HG02973 (cell line): Measurements from ENCODE around the gene KANSL1L.
A peak's percentile ranks its signal among the peaks of the same experiment; 100 is the strongest.

Source experiments
- ATAC-seq: cut with Tn5 transposase; IDR thresholded peaks from one replicate; pipeline ENCODE4 v1.9.1; 2021; ENCODE audit warnings: moderate library complexity; ENCODE audit not compliant: unreplicated experiment

KANSL1L gene

DNA sequence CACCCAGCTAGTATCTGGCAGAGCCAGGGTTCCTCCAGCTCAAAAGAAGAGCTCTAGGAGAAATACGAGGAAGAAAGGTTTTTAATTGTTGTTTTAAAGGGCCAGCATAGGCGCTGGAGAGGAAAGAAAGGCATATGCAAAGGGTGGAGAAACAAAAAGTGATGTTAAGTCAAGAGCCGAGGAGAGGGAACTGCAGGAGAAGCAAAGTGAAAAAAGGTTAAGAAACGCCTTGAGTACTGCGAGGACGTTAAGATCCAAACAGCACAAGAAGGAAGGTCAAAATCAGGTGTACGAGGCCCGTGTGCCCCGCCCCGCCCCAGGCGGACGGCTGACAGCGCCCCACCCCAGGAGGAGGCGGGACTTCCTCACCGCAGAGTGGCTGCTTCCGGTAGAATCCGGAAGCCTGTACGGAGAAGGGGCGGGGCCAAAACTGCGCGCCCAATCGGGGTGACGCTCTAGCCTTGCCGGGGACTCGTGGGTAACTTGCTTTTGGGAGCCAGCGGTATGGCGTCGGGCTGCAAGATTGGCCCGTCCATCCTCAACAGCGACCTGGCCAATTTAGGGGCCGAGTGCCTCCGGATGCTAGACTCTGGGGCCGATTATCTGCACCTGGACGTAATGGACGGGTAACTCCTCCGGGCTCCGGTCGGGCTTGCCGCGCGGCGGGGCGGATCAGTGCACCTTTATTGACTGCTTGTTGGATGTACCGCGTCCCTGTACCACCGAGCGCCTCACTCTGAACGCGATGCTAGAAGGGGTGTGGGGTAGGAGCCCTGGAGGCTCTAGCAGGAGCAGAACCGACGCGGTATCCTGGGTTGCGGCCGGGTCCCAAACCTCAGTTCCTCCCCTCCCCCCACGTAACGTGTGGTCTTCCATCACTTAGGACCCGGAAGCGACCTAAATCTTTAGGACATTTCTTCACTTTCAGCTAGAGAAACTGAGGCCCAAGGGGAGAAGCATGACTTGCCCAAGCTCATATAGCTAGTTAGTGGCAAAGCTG lies 168.8 kb downstream of the KANSL1L start, which contains the start of gene RPE:
Gene RPE (plus strand): TSS at position 481 of the 1,000 bp plus-strand sequence. CDS start 24 bp downstream, at position 505.
- peak; percentile 99 for ATAC-seq

DNA sequence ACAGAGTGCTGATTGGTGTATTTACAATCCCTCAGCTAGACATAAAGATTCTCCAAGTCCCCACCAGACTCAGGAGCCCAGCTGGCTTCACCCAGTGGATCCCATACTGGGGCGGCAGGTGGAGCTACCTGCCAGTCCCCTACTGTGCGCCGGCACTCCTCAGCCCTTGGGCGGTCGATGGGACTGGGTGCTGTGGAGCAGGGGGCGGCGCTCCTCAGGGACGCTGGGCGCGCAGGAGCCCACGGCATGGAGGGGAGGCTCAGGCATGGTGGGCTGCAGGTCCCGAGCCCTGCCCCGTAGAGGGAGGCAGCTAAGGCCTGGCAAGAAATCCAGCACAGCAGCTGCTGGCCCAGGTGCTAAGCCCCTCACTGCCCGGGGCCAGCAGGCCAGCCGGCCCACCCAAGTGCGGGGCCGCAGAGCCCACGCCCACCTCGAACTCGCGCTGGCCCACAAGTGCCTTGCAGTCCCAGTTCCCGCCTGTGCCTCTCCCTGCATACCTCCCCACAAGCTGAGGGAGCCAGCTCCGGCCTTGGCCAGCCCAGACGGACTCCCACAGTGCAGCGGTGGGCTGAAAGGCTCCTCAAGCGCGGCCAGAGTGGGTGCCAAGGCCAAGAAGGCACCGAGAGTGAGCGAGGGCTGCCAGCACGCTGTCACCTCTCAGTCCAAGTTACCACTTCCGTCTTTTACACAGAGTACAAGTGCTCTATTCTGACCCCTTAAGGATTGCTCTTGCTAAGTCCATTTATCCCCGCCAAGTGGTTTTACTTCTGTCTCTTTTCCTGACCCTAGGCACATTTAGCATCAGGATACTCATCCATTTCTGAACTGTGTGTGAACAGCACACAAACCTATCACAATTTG lies 170.5 kb downstream of the KANSL1L start:
- no peak for ATAC-seq

DNA sequence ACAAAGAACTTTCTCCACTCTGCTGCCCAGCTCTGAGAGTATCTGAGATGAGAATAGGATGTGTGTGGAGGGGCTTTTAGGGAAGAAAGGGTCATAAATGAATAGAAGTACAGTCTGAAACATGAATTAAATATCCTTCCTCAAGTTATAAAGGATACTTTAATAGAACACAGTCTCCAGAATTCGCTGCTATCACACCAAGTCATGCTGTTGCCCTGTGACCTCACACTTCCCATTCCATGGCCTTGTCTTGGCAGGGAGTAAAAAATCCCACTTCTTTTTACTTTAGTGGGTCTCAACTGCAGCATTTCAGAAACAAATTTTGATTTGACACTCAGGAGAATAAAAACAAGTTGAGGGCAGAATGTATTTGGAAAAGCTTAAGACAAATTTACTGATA lies 172.6 kb downstream of the KANSL1L start:
- ATAC-seq: no peak

DNA sequence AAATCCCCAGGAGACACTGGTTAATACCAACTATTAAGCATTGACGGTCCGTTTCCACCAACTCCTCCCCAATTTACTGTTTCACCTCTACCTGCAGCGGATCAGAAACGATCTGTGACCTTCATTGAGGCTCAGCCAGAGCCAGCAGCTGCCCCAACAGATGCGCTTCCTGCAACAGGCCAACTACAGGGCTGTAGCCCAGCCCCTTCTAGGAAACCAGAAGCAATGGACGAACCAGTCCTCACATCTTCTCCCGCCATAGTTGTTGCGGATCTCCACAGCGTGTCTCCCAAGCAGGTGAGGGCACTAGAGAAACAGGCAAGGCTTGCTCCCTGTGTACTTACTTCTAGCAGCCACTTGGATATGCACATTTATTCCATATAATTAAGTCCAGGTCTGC lies 177.2 kb downstream of the KANSL1L start:
- ATAC-seq: no peak

DNA sequence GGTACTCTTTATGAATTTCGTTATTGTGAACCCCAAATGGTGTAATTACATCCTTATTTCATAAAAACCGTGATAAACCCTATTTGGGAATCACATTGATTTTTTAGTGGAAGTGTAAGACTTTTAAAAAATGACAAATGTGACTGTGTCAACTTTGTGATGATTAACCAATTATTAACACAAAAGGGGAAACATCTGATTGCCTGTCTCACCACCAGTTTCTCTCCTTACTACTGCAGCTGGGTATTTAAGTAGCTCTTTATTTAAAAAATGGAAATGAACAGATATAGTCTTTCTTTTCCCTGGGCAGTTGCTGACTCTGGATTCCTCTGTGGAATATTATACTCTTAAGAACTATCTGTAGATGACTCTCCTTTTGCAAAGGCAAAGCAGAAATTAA lies 180.4 kb downstream of the KANSL1L start:
- ATAC-seq: no peak

DNA sequence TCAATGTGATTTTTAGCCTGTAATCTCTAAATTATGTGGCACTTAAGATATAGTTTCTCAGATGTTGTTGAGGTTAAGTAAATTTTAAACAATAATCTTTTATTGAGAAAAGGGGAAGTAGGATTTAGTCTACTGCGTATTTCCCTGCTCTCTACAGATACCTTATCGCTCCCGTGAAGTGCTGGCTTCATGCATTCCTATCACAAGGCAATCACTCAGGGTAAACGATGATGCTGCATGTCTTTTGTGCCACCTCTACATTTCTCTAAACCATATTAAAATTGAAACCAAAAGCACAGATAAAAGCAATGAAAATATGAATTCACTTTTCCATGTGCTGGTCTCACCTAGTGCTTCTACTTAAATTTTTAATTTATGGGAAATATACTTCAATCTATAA lies 183.2 kb downstream of the KANSL1L start:
- no peak for ATAC-seq

DNA sequence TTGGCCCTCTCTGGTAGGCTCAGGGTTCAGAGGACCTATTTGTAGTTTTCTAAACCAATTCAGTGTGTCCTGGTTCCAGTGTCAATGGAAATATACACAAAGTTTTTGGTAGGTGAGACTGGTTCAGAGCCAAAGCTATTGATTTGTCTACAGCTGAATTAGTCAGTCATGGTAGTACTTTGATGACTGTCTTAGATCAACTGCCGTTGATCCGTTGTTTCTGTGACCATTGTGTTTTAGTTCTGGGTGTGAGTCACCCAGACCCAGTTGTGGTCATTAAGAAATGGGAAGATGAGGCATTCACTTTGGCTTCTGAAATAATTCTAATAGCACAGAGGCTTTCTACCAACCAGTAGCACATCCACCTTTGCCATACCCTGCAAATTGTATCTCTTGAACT lies 184.8 kb downstream of the KANSL1L start:
- no peak for ATAC-seq

DNA sequence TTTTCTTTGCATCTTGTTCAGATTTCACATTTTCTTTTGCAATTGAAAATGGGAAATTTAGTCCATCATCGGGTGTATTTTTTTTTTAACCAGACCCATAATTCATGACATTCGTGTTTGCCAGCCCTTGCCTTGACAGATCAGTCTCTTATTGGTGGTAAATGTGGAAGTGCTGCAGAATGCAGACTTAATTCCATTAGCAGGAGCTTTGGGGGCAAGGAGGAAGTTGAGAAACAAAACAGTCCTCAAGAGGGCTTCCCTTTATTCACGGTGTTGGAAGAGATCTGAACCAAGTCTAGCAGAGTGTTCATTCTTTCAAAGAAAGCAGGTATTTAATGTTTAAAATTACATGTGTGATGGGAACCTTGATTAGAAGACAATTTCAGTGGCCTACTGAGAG lies 185.3 kb downstream of the KANSL1L start:
- no peak for ATAC-seq

DNA sequence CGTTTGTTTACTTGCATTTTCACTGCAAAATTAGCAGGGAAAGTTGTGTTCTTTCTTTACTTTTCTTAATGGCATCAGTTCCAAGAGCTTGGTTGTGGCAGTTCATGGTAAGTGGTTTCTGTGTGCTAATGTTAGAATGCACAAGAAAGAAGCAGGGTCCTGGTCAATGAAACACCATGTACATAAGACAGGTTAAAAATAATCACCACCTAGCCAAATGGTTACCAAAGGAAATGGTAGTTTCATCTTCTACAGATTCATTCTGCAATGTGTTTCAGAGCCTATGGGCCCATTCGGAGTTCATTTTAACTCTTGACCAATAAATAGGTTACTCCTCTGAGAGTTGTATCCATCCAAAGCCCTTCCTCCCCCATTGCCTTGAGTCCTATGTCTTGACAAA lies 186.9 kb downstream of the KANSL1L start:
- no peak for ATAC-seq

DNA sequence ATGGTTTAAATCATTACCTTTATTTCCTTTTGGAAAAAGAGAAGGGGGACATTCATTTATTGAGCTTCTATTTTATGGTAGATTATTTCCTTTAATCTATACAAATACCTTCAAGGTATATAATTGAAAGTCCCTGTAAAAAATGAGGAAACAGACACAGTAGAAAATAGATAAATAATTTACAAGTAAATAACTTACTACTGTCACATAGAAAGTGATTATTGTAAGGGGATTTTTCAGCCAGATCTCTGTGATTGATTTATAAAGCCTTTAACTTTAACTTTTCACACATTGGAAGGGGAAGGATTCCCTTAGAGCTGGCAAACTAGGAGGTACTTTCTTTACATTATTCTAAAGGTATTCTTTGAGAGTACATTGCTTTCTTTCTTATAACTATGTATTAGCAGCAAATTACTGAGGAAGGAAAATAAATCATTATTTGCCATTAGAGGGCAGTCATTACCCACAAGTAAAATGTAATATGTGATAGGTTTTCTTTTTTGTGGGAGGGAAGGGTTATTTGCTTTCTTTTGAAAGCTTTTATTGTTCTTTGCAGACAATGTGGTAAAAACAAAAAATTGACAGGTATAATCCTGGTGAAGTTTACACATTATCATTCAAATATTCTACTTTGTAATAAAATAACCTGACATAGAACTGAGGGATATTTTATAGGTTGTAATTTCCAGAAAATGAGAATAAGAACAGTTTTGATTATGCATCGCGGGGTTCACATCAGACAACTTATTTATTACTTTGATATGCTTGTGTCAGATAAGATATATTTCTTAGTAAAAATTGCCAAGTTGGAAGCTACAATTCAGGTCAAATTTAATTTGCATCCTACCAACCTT lies 193.6 kb downstream of the KANSL1L start:
- ATAC-seq: peak; percentile 45

DNA sequence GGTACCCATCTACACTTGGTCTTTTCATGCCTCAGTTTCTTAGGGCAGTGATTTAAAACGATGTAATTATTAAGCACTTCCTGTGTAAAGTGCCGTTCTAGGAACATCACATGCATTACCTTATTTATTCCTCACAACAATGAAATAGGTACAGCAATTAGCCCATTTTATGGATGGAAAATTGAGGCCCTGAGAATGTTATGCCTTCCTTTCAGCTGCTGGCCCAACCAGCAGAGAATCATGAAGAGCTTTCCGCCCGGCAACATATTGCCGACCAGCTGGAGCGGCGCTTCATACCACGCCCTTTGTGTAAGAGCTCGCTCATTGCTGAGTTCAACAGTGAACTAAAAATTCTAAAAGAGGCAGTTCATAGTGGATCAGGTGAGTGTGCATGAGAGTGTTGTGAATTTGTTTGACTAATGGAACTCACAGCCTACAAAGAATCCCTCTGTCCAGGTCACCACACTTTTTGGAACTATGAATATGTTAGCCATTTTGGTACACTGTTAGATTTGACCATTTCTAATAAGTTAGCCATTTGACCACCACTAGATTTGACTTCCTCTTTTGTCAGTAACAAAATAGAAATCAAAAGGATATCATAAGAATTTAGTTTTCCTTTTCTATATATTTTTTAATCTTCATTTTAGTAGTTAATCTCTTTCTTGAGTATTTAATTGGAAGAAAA lies 194.4 kb downstream of the KANSL1L start:
- ATAC-seq: peak; percentile 82

DNA sequence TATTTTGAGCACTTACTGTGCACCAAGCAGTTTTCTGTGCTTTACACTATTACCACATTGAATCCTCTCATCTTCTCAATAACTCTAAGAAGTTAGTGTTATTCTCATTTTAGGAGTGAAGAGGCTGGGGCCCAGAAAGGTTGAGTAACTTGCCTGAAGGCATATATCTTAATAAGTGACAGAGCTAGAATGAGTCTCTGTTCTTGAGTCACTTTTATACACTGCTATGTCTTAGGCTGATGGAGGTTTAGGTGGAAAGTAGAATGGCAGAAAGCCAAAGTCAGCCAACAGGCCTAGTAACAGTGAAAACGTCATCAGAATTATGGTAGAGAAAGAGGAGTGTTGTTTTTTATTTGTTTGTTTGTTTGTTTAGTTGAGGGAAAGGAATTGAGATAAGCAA lies 196.6 kb downstream of the KANSL1L start:
- no peak for ATAC-seq

DNA sequence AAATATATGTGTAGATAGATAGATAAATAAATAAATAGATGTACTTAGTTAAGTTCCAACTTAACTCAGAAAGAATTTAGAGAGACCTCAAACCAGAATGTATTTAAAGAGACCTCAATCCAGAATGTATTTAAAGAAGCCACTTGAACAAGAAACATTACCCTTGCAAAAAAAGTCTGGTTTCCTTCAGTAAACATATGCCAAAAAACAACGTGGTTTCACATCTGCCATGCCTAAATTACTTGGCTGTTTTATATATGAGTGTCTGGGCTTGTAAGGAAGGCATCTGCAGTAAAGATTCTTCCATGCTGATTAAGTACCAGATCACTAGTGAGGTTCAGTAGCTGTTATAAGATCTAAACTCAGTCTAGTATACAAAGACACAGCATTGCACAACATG lies 197.9 kb downstream of the KANSL1L start:
- no peak for ATAC-seq
